B cell (primary cell): ENCODE measurements around the gene MLLT10. TPM values are rescaled to one million over a fixed set of nuclear protein-coding genes. Genes with fewer than 3 reads are reported as not detected.

Experiments used
- ATAC-seq: fragments of 200-7000 bp; cut with Tn5 transposase; one replicate; pipeline ENCODE4 v1.10.0; 2021; ENCODE audit warnings: low read depth, mild to moderate bottlenecking, moderate number of reproducible peaks, moderate library complexity
- CTCF ChIA-PET: fragments of 350-600 bp; sonication (Branson Sonifier 250); formaldehyde crosslinking; loops from one replicate; lab custom pipeline; 2021; ENCODE audit warnings: antibody characterized with exemption, inconsistent platforms; lab: Charles Lee
- POLR2A ChIA-PET: fragments of 350-600 bp; sonication (Branson Sonifier 250); formaldehyde crosslinking; loops from one replicate; lab custom pipeline; 2021; ENCODE audit warnings: antibody characterized with exemption; lab: Charles Lee
- DNase-seq: peaks from one replicate; pipeline ENCODE4 v3.0.0; 2013
- H2AFZ ChIP-seq: 2 replicates; pipeline ENCODE4 v1.6.1; 2012; ENCODE audit warnings: mild to moderate bottlenecking, low read depth, low read length; ENCODE audit not compliant: insufficient read depth, poor library complexity, severe bottlenecking
- H3K27ac ChIP-seq, 2 donors: 1 replicate in 1 of 2; 2 replicates in 1 of 2; pipeline ENCODE4 v1.5.1; 2012 to 2013; ENCODE audit warnings: low read length in 2 of 2, mild to moderate bottlenecking in 2 of 2, moderate library complexity in 1 of 2
- H3K27me3 ChIP-seq, 4 experiments: fragments of 200-600 bp in 1 of 4; sonication (generic) in 1 of 4; replicated peaks in 1 of 4; 1 replicate in 2 of 4; 2 replicates in 2 of 4; pipeline versions ENCODE4 v1.6.1 to v1.7.0; 2013 to 2016; ENCODE audit warnings: low read length in 3 of 4, mild to moderate bottlenecking in 2 of 4, mixed read lengths in 1 of 4, moderate library complexity in 1 of 4; ENCODE audit not compliant: insufficient read depth in 4 of 4, control insufficient read depth in 3 of 4; ENCODE audit errors: control extremely low read depth in 1 of 4
- H3K36me3 ChIP-seq, 2 experiments: replicated peaks in 1 of 2; 1 replicate in 1 of 2; 2 replicates in 1 of 2; pipeline versions ENCODE4 v1.6.1 to v1.7.1; 2013; ENCODE audit warnings: low read length in 1 of 2; ENCODE audit not compliant: insufficient read depth in 2 of 2, control insufficient read depth in 1 of 2; ENCODE audit errors: control extremely low read depth in 1 of 2, extremely low read depth in 1 of 2
- H3K4me1 ChIP-seq, 2 donors: fragments of 200-600 bp in 1 of 2; sonication (generic) in 1 of 2; 1 replicate in 1 of 2; 2 replicates in 1 of 2; pipeline versions ENCODE4 v1.5.1 to v1.6.1; 2013 to 2017; ENCODE audit warnings: low read length in 2 of 2; ENCODE audit not compliant: control insufficient read depth in 2 of 2, insufficient read depth in 2 of 2
- H3K4me2 ChIP-seq: replicated peaks from 2 replicates; pipeline ENCODE3; 2012; ENCODE audit warnings: mild to moderate bottlenecking, low read depth, low read length; ENCODE audit not compliant: poor library complexity, severe bottlenecking
- H3K4me3 ChIP-seq, 5 experiments: fragments of 200-600 bp in 1 of 5; sonication (generic) in 1 of 5; 1 replicate in 3 of 5; 2 replicates in 2 of 5; pipeline versions ENCODE4 v1.5.1 to v1.7.0; 2011 to 2016; ENCODE audit warnings: low read length in 4 of 5, mild to moderate bottlenecking in 4 of 5, low read depth in 2 of 5, control low read depth in 1 of 5, moderate library complexity in 1 of 5; ENCODE audit not compliant: insufficient read depth in 1 of 5; ENCODE audit errors: control extremely low read depth in 1 of 5, extremely low read depth in 1 of 5
- H3K79me2 ChIP-seq: fragments of 200-600 bp; sonication (generic); one replicate; pipeline ENCODE4 v1.6.0; 2016; ENCODE audit warnings: low read length; ENCODE audit not compliant: control insufficient read depth, insufficient read depth
- H3K9ac ChIP-seq: fragments of 200-600 bp; sonication (generic); 2 replicates; pipeline ENCODE4 v1.6.1; 2017; ENCODE audit warnings: mild to moderate bottlenecking, low read length, moderate library complexity
- H3K9me3 ChIP-seq, 3 donors: one replicate each; pipeline versions ENCODE4 v1.6.1 to v1.7.1; 2013; ENCODE audit warnings: low read length in 2 of 3; ENCODE audit not compliant: control insufficient read depth in 2 of 3, insufficient read depth in 1 of 3; ENCODE audit errors: control extremely low read depth in 1 of 3
- H4K20me1 ChIP-seq: 2 replicates; pipeline ENCODE4 v1.6.0; 2012; ENCODE audit warnings: mild to moderate bottlenecking, low read length; ENCODE audit not compliant: insufficient read depth, control insufficient read depth, poor library complexity, severe bottlenecking
- H3K27ac Mint-ChIP-seq: one replicate; pipeline ENCODE4 v1.8.0; 2021; ENCODE audit warnings: mixed read lengths
- H3K27me3 Mint-ChIP-seq: one replicate; pipeline ENCODE4 v1.8.0; 2021; ENCODE audit warnings: mixed read lengths
- H3K4me1 Mint-ChIP-seq: one replicate; pipeline ENCODE4 v1.8.0; 2021; ENCODE audit warnings: mixed read lengths
- H3K4me3 Mint-ChIP-seq: one replicate; pipeline ENCODE4 v1.8.0; 2021; ENCODE audit warnings: mixed read lengths
- H3K9me3 Mint-ChIP-seq: one replicate; pipeline ENCODE4 v1.8.0; 2022; ENCODE audit warnings: mixed read lengths; ENCODE audit not compliant: insufficient read depth
- CTCF ChIP-seq: fragments of 200-600 bp; IDR thresholded peaks from one replicate; pipeline ENCODE4 v1.8.0; 2022; ENCODE audit warnings: antibody characterized with exemption, mild to moderate bottlenecking
- EZH2 ChIP-seq: IDR thresholded peaks from 2 replicates; pipeline ENCODE4 v1.6.1; 2012; ENCODE audit warnings: borderline replicate concordance, low read depth, mild to moderate bottlenecking, moderate library complexity, low read length; ENCODE audit not compliant: insufficient read depth, poor library complexity, severe bottlenecking
- whole genome bisulfite sequencing: methylation state at CpG from one replicate; pipeline ENCODE4 v1.1.5; 2013; ENCODE audit warnings: missing lambda C conversion rate; ENCODE audit not compliant: insufficient coverage; 5-methylcytosine and 5-hydroxymethylcytosine counted together
- intact Hi-C: fragments of 100-400 bp; cut with micrococcal nuclease; formaldehyde crosslinking; loops from one replicate; pipeline ENCODE4 v1.10.0; 2022
- polyA plus RNA-seq: library from polyadenylated mRNA; depleted of rRNA; stranded (reverse); fragments of >200 nt; gene quantifications from 2 replicates; pipeline ENCODE4 v1.2.3, GENCODE V29; 2012
- total RNA-seq, 2 donors: library from RNA; stranded (reverse); fragments of 120-200 nt in 1 of 2; gene quantifications; 1 replicate in 1 of 2; 2 replicates in 1 of 2; pipeline versions ENCODE4 v1.2.3 to v1.2.4, GENCODE V29; 2013 to 2022

MLLT10 gene
- total and polyA plus RNA-seq, 2 donors (not counting 1 experiment from before 2014, with no cell fraction given): 21.7 to 70.5 TPM

- Histone ChIP-seq H3K4me3 (no peak overlapping the region), H3K27ac (no peak overlapping the region), H2AFZ (no peak overlapping the region), H3K36me3 (peaks cover 1 to 12% of the 10 kb centered on the region in 2 experiments), H4K20me1 (no peaks in the 10 kb centered on the region), H3K9ac (no peak overlapping the region), H3K4me2 (no peak overlapping the region), H3K79me2 (no peaks in the 10 kb centered on the region), H3K27me3 (no peaks in the 10 kb centered on the region), H3K4me1 (no peaks in the 10 kb centered on the region), H3K9me3 (no peaks in the 10 kb centered on the region)
- H3K27ac Mint-ChIP-seq: no peak overlapping the region
- POLR2A ChIA-PET: interaction anchor here (0.7 kb wide), 1 partner anchor 424 kb away, joined by 3 read pairs; no protein-coding TSS in a partner anchor
- no peaks in the 10 kb centered on the region for H3K27me3 Mint-ChIP-seq
- TF ChIP-seq CTCF (no peak), EZH2 (no peak)
- H3K4me1 Mint-ChIP-seq: no peaks in the 10 kb centered on the region
- H3K9me3 Mint-ChIP-seq: no peaks in the 10 kb centered on the region
- WGBS: 100% methylated on average over 1 of the region's 4 CpGs
- DNase-seq: no peak
- intact Hi-C loops: no loop called here
- no peak for ATAC-seq
- no peak overlapping the region for H3K4me3 Mint-ChIP-seq
- CTCF ChIA-PET: no interaction called here
These were observed 100.8 kb downstream of the MLLT10 start for GRCh38 chr10:21634599-21635365.

GRCh38 chr10:21637795-21638194, 103.8 kb downstream of the MLLT10 start:
- ChIA-PET CTCF (no interaction called here), POLR2A (no interaction called here)
- H3K4me1 Mint-ChIP-seq: no peaks in the 10 kb centered on the region
- no peaks in the 10 kb centered on the region for H3K9me3 Mint-ChIP-seq
- Histone ChIP-seq H3K9me3 (no peaks in the 10 kb centered on the region), H3K27ac (no peak overlapping the region), H3K4me3 (no peak overlapping the region), H4K20me1 (no peaks in the 10 kb centered on the region), H3K27me3 (no peaks in the 10 kb centered on the region), H3K4me2 (no peak overlapping the region), H3K9ac (no peak overlapping the region), H2AFZ (no peak overlapping the region), H3K4me1 (no peaks in the 10 kb centered on the region), H3K36me3 (peaks cover 4 to 6% of the 10 kb centered on the region in 2 experiments), H3K79me2 (no peaks in the 10 kb centered on the region)
- DNase-seq: no peak
- H3K27ac Mint-ChIP-seq: no peak overlapping the region
- no peak overlapping the region for H3K4me3 Mint-ChIP-seq
- intact Hi-C loops: no loop called here
- no peak for TF ChIP-seq EZH2
- TF ChIP-seq CTCF: no peak
- no peaks in the 10 kb centered on the region for H3K27me3 Mint-ChIP-seq
- WGBS: no CpG with 5 or more reads among the region's 3 CpGs
- ATAC-seq: no peak
